Choroid plexus epithelial cell (primary cell): ENCODE results near the gene RAPGEF3.

Experiments
- DNase-seq: peaks from one replicate; pipeline ENCODE4 v3.0.0-alpha.2; 2010; ENCODE audit warnings: low read depth
- H3K4me3 ChIP-seq: 2 replicates; pipeline ENCODE4 v1.5.1; 2011; ENCODE audit warnings: low read depth, mild to moderate bottlenecking, control low read depth, low read length, moderate library complexity
- CTCF ChIP-seq: conservative IDR thresholded peaks from 2 replicates; pipeline ENCODE4 v1.5.1; 2011; ENCODE audit warnings: low read depth, mild to moderate bottlenecking, control low read depth, inconsistent platforms, low read length, moderate library complexity

The RAPGEF3 gene

GRCh38 chr12:47736216-47736615, 22.5 kb downstream of the RAPGEF3 start:
- DNase-seq = no peak
- H3K4me3 ChIP-seq = no peak overlapping the region
- TF ChIP-seq CTCF = no peak

DNA sequence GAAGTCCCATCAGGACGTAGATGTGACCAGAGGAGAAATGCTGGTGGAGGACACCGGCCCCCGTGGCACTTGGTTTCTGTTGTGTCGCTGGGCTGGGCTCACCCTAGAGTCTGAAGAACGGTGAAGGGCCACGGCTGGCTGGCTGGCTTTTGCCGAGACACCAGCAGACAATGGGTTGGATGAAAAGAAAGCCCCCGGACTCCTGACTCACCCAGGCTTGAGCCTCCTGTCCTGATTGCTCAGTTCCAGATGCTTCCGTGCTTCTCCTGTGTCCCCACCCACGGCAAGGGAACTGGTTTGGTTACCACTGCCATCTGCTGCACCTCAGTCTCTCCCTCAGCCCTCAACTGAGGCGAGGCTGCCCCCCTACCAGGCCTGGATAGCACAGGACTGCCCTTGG, 23.0 kb downstream of the RAPGEF3 start:
- H3K4me3 ChIP-seq = no peak overlapping the region
- DNase-seq = no peak
- no peak for TF ChIP-seq CTCF

- no peak overlapping the region for H3K4me3 ChIP-seq
- TF ChIP-seq CTCF = no peak
- DNase-seq = no peak
Observed at GRCh38 chr12:47734725-47735480, 23.8 kb downstream of the RAPGEF3 start.

DNA sequence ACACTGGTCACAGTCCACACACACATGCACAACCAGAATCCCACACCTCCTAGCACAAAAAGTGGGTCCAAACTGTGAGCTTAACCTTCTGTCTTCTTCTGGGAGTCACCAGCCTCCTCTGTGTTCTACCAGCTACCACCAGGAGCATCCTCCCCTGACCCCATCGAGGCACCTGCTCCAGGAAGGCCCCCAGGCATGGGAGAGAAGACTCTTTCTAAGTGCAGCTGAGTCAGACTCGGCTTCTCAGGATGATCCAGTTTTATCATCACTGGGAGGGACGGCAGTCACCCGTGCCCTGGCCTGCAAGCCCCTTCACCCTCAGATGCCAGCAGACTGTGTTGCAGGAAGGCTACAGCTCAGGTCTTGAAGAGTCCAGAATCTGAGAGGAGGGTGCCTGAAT, 25.5 kb downstream of the RAPGEF3 start:
- no peak for DNase-seq
- H3K4me3 ChIP-seq = no peak overlapping the region
- TF ChIP-seq CTCF = no peak

- no peak for TF ChIP-seq CTCF
- DNase-seq = no peak
- no peak overlapping the region for H3K4me3 ChIP-seq
Observed at GRCh38 chr12:47732504-47732903, 26.2 kb downstream of the RAPGEF3 start.

GRCh38 chr12:47731723-47732122, 27.0 kb downstream of the RAPGEF3 start:
- no peak for TF ChIP-seq CTCF
- no peak for DNase-seq
- H3K4me3 ChIP-seq = no peak overlapping the region

DNA sequence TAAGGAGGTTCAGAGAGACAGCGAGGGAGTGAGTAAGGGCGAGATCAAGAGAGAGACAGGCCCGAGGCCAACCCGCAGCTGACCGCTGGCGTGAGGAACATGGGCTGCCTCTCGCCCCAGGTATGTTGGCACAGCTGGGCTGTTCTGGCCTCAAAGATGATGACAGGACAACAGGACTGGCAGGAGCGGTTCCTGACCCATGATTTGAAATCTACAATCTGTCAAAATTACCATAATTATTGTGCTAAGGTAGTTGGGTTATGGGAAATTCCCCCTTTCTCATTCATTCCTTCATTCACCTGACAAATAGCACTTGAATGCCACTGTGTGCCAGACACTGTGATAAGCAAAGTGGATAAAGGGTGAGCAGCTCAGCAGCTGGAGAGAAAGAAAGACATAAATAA, 28.3 kb downstream of the RAPGEF3 start:
- no peak for TF ChIP-seq CTCF
- no peak for DNase-seq

More for the DNA sequence above, 28.3 kb downstream of the RAPGEF3 start:
- H3K4me3 ChIP-seq = no peak overlapping the region
